Renal cortex interstitium (tissue), 15 donors: Measurements from ENCODE around the gene RBMY1J. TPM values are rescaled to one million over a fixed set of nuclear protein-coding genes. Genes with fewer than 3 reads are reported as not detected.
"Not testable (repeated sequence)": the region's sequence is repeated elsewhere in the genome, so short reads cannot be mapped to it uniquely, and the experiment has no call there.

Source experiments
- DNase-seq, 11 donors: peaks; one replicate each; pipeline ENCODE4 v3.0.0-alpha.2; 2013; ENCODE audit warnings: low read depth in 9 of 11, low spot score in 4 of 11; ENCODE audit errors: extremely low read depth in 1 of 11
- long read RNA-seq, 16 experiments: transcript quantifications; one replicate each; lab custom pipeline, GENCODE V29; 2026
- polyA plus RNA-seq, 3 donors: library from polyadenylated mRNA; unstranded; fragments of 120-200 nt; gene quantifications; one replicate each; pipeline ENCODE4 v1.2.1, GENCODE V29; 2013; ENCODE audit not compliant: insufficient read length in 3 of 3

RBMY1J gene
- polyA plus RNA-seq: not detected
- long read RNA-seq, donor 1: 0 reads
- long read RNA-seq, donor 2: 0 reads
- long read RNA-seq, donor 3: 0 reads
- long read RNA-seq, donor 4: 0 reads
- long read RNA-seq, donor 5: 0 reads
- long read RNA-seq, donor 6: 0 reads
- long read RNA-seq, donor 7: 0 reads
- long read RNA-seq, donor 8: 0 reads
- long read RNA-seq, donor 9: 0 reads
- long read RNA-seq, donor 10: 0 reads
- long read RNA-seq, donor 11: 0 reads
- long read RNA-seq, donor 12: 0 reads
- long read RNA-seq, donor 13: 0 reads
- long read RNA-seq, donor 14: 0 reads
- long read RNA-seq, donor 15: 0 reads
- long read RNA-seq, donor 16: 0 reads

- DNase-seq: not testable (repeated sequence)
Observed at GRCh38 chrY:22403110-22403509, at the start of gene RBMY1J. Gene RBMY1J (plus strand): TSS chrY:22403410. CDS start chrY:22405448, 2,038 bp downstream.

GRCh38 chrY:22367416-22367815 lies 35.8 kb upstream of the RBMY1J start:
- DNase-seq: no peak

GRCh38 chrY:22370623-22371022 lies 32.6 kb upstream of the RBMY1J start:
- no peak for DNase-seq

GRCh38 chrY:22373494-22373893 lies 29.7 kb upstream of the RBMY1J start:
- no peak for DNase-seq

- DNase-seq: not testable (repeated sequence)
Observed at GRCh38 chrY:22444718-22445396, 41.6 kb downstream of the RBMY1J start.

- not testable (repeated sequence) for DNase-seq
Observed at GRCh38 chrY:22455522-22455921, 52.3 kb downstream of the RBMY1J start.

- DNase-seq: not testable (repeated sequence)
Observed at GRCh38 chrY:22461962-22462361, 58.8 kb downstream of the RBMY1J start.

Other genes starting within 250 kb of the RBMY1J start
- gene RBMY1F, start 220.5 kb upstream of the RBMY1J start, polyA plus RNA-seq: not detected